NB4 (cell line): ENCODE data around the gene TMC8.

Experiments used
- DNase-seq: peaks from one replicate; pipeline ENCODE4 v3.0.0; 2010; ENCODE audit warnings: low read depth
- H3K4me3 ChIP-seq: one replicate; pipeline ENCODE4 v1.5.1; 2011; ENCODE audit warnings: mild to moderate bottlenecking, low read depth, low read length, moderate library complexity
- CTCF ChIP-seq: IDR thresholded peaks from one replicate; pipeline ENCODE4 v1.5.1; 2012; ENCODE audit warnings: low read depth, low read length
- MAX ChIP-seq: IDR thresholded peaks from 2 replicates; pipeline ENCODE4 v1.6.1; 2011; ENCODE audit warnings: low read depth, low read length
- MYC ChIP-seq: IDR thresholded peaks from 2 replicates; pipeline ENCODE4 v1.6.1; 2011; ENCODE audit warnings: low read depth, low read length
- POLR2A ChIP-seq: IDR thresholded peaks from 2 replicates; pipeline ENCODE4 v1.6.1; 2011; ENCODE audit warnings: mild to moderate bottlenecking; ENCODE audit not compliant: insufficient read length; ENCODE audit errors: extremely low read depth

The TMC8 gene

GRCh38 chr17:78151514-78152008, 21.0 kb downstream of the TMC8 start:
- no peak overlapping the region for H3K4me3 ChIP-seq
- DNase-seq: no peak
- TF ChIP-seq MYC (no peak), CTCF (no peak), POLR2A (no peak), MAX (no peak)

- H3K4me3 ChIP-seq: no peak overlapping the region
- TF ChIP-seq CTCF: no peak
- TF ChIP-seq POLR2A: no peak
- no peak for TF ChIP-seq MYC
- no peak for TF ChIP-seq MAX
- no peak for DNase-seq
Observed at GRCh38 chr17:78154903-78155811, 24.6 kb downstream of the TMC8 start.

GRCh38 chr17:78159575-78160158, 29.1 kb downstream of the TMC8 start:
- DNase-seq: peak; percentile 46
- TF ChIP-seq MYC: no peak
- no peak for TF ChIP-seq MAX
- TF ChIP-seq CTCF: no peak
- no peak for TF ChIP-seq POLR2A
- no peak overlapping the region for H3K4me3 ChIP-seq

- no peak overlapping the region for H3K4me3 ChIP-seq
- TF ChIP-seq CTCF (no peak), MYC (no peak), MAX (no peak), POLR2A (no peak)
- no peak for DNase-seq
Observed at GRCh38 chr17:78163881-78164747, 33.5 kb downstream of the TMC8 start.

- TF ChIP-seq CTCF (no peak), MAX (no peak), MYC (no peak), POLR2A (no peak)
- no peak for DNase-seq
- no peak overlapping the region for H3K4me3 ChIP-seq
Observed at GRCh38 chr17:78164748-78165607, 34.4 kb downstream of the TMC8 start.
